H1 (cell line): ENCODE data around the gene POLD4. TPM values are rescaled to one million over a fixed set of nuclear protein-coding genes. Genes with fewer than 3 reads are reported as not detected.

Source experiments
- CTCF ChIA-PET: fragments of 300-600 bp; sonication (Branson Sonifier 250); formaldehyde crosslinking; loops from one replicate; lab custom pipeline; 2021; ENCODE audit not compliant: partially characterized antibody; lab: Charles Lee
- POLR2A ChIA-PET: fragments of 300-600 bp; sonication (Branson Sonifier 250); formaldehyde crosslinking; loops from one replicate; lab custom pipeline; 2021; ENCODE audit warnings: inconsistent platforms; ENCODE audit not compliant: partially characterized antibody; lab: Charles Lee
- DNase-seq, 2 experiments: peaks; one replicate each; pipeline versions ENCODE4 v3.0.0 to v3.0.0-alpha.2; 2010 to 2022; ENCODE audit warnings: low spot score in 2 of 2, low read depth in 1 of 2, mixed read lengths in 1 of 2
- FAIRE-seq: peaks from 2 replicates; lab custom pipeline; 2011; peaks lifted over from hg19 to GRCh38; lab: Jason Lieb, UNC
- H2AFZ ChIP-seq: 2 replicates; pipeline ENCODE4 v1.8.1; 2012; ENCODE audit warnings: low read length, inconsistent platforms
- H2AK5ac ChIP-seq: 2 replicates; pipeline ENCODE4 v1.6.1; 2013; ENCODE audit warnings: low read depth, low read length
- H2BK120ac ChIP-seq: replicated peaks from 2 replicates; pipeline ENCODE3; 2013; ENCODE audit warnings: low read depth, low read length, inconsistent platforms
- H2BK12ac ChIP-seq: 2 replicates; pipeline ENCODE4 v1.6.1; 2013; ENCODE audit warnings: low read depth, low read length
- H2BK15ac ChIP-seq: 2 replicates; pipeline ENCODE4 v1.6.1; 2013; ENCODE audit warnings: low read length
- H2BK20ac ChIP-seq: 2 replicates; pipeline ENCODE4 v1.6.1; 2013; ENCODE audit warnings: low read length
- H2BK5ac ChIP-seq: 2 replicates; pipeline ENCODE4 v1.6.1; 2013; ENCODE audit warnings: low read depth, low read length
- H3K14ac ChIP-seq: 2 replicates; pipeline ENCODE4 v1.6.1; 2013; ENCODE audit warnings: inconsistent platforms; ENCODE audit not compliant: insufficient read length
- H3K18ac ChIP-seq: 2 replicates; pipeline ENCODE4 v1.6.1; 2013; ENCODE audit warnings: low read length; ENCODE audit errors: extremely low read depth
- H3K23ac ChIP-seq: 2 replicates; pipeline ENCODE4 v1.6.1; 2013; ENCODE audit warnings: inconsistent platforms; ENCODE audit not compliant: insufficient read length
- H3K23me2 ChIP-seq: 2 replicates; pipeline ENCODE4 v1.6.1; 2013; ENCODE audit warnings: low read depth, low read length
- H3K27ac ChIP-seq: 2 replicates; pipeline ENCODE4 v1.6.1; 2011; ENCODE audit warnings: low read depth, low read length, inconsistent platforms
- H3K27me3 ChIP-seq, 4 experiments: replicated peaks in 1 of 4; 1 replicate in 1 of 4; 2 replicates in 3 of 4; pipeline versions ENCODE4 v1.6.1 to v1.8.1; 2011 to 2013; ENCODE audit warnings: low read length in 3 of 4, mild to moderate bottlenecking in 3 of 4, inconsistent platforms in 2 of 4, mixed read lengths in 2 of 4, moderate library complexity in 1 of 4; ENCODE audit not compliant: control insufficient read depth in 3 of 4, insufficient read depth in 3 of 4; ENCODE audit errors: extremely low read depth in 1 of 4
- H3K36me3 ChIP-seq, 4 experiments: 2 replicates each; pipeline versions ENCODE4 v1.6.1 to v1.8.1; 2011 to 2013; ENCODE audit warnings: mild to moderate bottlenecking in 4 of 4, low read length in 3 of 4, moderate library complexity in 2 of 4, control low read depth in 1 of 4, inconsistent platforms in 1 of 4; ENCODE audit not compliant: insufficient read depth in 4 of 4, control insufficient read depth in 2 of 4
- H3K4ac ChIP-seq: replicated peaks from 2 replicates; pipeline ENCODE3; 2013; ENCODE audit warnings: low read length, low read depth, mixed read lengths, inconsistent platforms; ENCODE audit not compliant: insufficient read length
- H3K4me1 ChIP-seq, 4 experiments: replicated peaks in 1 of 4; 1 replicate in 1 of 4; 2 replicates in 3 of 4; pipeline versions ENCODE4 v1.6.1 to v1.8.1; 2011 to 2013; ENCODE audit warnings: low read length in 3 of 4, inconsistent platforms in 2 of 4, mixed read lengths in 1 of 4; ENCODE audit not compliant: insufficient read depth in 4 of 4, control insufficient read depth in 3 of 4
- H3K4me2 ChIP-seq, 2 experiments: 2 replicates each; pipeline versions ENCODE4 v1.6.1 to v1.8.1; 2011 to 2013; ENCODE audit warnings: low read depth in 2 of 2, low read length in 2 of 2, control low read depth in 1 of 2, inconsistent platforms in 1 of 2, mild to moderate bottlenecking in 1 of 2; ENCODE audit not compliant: insufficient read depth in 1 of 2
- H3K4me3 ChIP-seq, 4 experiments: fragments of 200-600, 300-600 bp in 1 of 4; sonication (generic), shearing (Covaris generic), sonication (Bioruptor Twin) in 1 of 4; 2 replicates each; pipeline versions ENCODE4 v1.5.1 to v1.8.1; 2011 to 2016; ENCODE audit warnings: low read length in 4 of 4, low read depth in 3 of 4, control low read depth in 2 of 4, inconsistent platforms in 2 of 4, mild to moderate bottlenecking in 2 of 4, mixed read lengths in 1 of 4, moderate library complexity in 1 of 4; ENCODE audit not compliant: insufficient read depth in 2 of 4; ENCODE audit errors: extremely low read depth in 1 of 4
- H3K56ac ChIP-seq: replicated peaks from 2 replicates; pipeline ENCODE3; 2013; ENCODE audit warnings: low read depth, mild to moderate bottlenecking, mixed read lengths, low read length, inconsistent platforms; ENCODE audit not compliant: insufficient read length
- H3K79me1 ChIP-seq: 2 replicates; pipeline ENCODE4 v1.6.1; 2013; ENCODE audit warnings: low read depth, low read length, control low read depth
- H3K79me2 ChIP-seq, 2 experiments: 2 replicates each; pipeline versions ENCODE4 v1.6.1 to v1.8.1; 2012 to 2013; ENCODE audit warnings: low read length in 2 of 2, mild to moderate bottlenecking in 2 of 2, inconsistent platforms in 1 of 2; ENCODE audit not compliant: insufficient read depth in 2 of 2, control insufficient read depth in 1 of 2
- H3K9ac ChIP-seq, 4 experiments: replicated peaks in 1 of 4; 1 replicate in 1 of 4; 2 replicates in 3 of 4; pipeline versions ENCODE4 v1.6.1 to v1.8.1; 2011 to 2013; ENCODE audit warnings: low read depth in 3 of 4, low read length in 3 of 4, control low read depth in 2 of 4, mild to moderate bottlenecking in 2 of 4, moderate library complexity in 2 of 4, inconsistent platforms in 1 of 4; ENCODE audit errors: extremely low read depth in 1 of 4
- H3K9me3 ChIP-seq, 2 experiments: 2 replicates each; pipeline versions ENCODE4 v1.6.1 to v1.8.1; 2012 to 2013; ENCODE audit warnings: mild to moderate bottlenecking in 2 of 2, moderate library complexity in 2 of 2, control low read depth in 1 of 2, inconsistent platforms in 1 of 2, low read depth in 1 of 2, low read length in 1 of 2, mixed read lengths in 1 of 2; ENCODE audit not compliant: insufficient read depth in 2 of 2
- H4K20me1 ChIP-seq, 2 experiments: replicated peaks in 1 of 2; 2 replicates each; pipeline versions ENCODE3 to v1.8.1; 2011 to 2013; ENCODE audit warnings: inconsistent platforms in 2 of 2, low read length in 2 of 2, mild to moderate bottlenecking in 1 of 2; ENCODE audit not compliant: insufficient read depth in 2 of 2, control insufficient read depth in 1 of 2
- H4K5ac ChIP-seq: 2 replicates; pipeline ENCODE4 v1.6.1; 2013; ENCODE audit warnings: low read length, low read depth, mixed read lengths, inconsistent platforms; ENCODE audit not compliant: insufficient read length
- H4K8ac ChIP-seq: 2 replicates; pipeline ENCODE4 v1.8.0; 2013; ENCODE audit warnings: mild to moderate bottlenecking, moderate library complexity, low read length, inconsistent platforms; ENCODE audit not compliant: insufficient read depth; ENCODE audit errors: extremely low read depth
- H4K91ac ChIP-seq: replicated peaks from 2 replicates; pipeline ENCODE3; 2013; ENCODE audit warnings: low read length, mixed read lengths, inconsistent platforms; ENCODE audit not compliant: insufficient read length
- BCL11A ChIP-seq, 2 experiments: IDR thresholded peaks; one replicate each; pipeline ENCODE4 v1.6.1; 2011; ENCODE audit warnings: low read depth in 2 of 2, low read length in 2 of 2, mild to moderate bottlenecking in 2 of 2
- CBX8 ChIP-seq: fragments of 300-800, 300-1000 bp; sonication (generic); IDR thresholded peaks from 2 replicates; pipeline ENCODE4 v1.7.1; 2016; ENCODE audit warnings: low read depth, low read length, borderline replicate concordance
- EGR1 ChIP-seq: IDR thresholded peaks from 2 replicates; pipeline ENCODE4 v1.6.1; 2011; ENCODE audit warnings: low read depth, low read length, borderline replicate concordance
- KDM1A ChIP-seq: fragments of 200-600, 300-600 bp; sonication (generic); IDR thresholded peaks from 2 replicates; pipeline ENCODE4 v1.7.1; 2016; ENCODE audit warnings: mild to moderate bottlenecking, low read length, borderline replicate concordance
- MAFK ChIP-seq: IDR thresholded peaks from 2 replicates; pipeline ENCODE4 v1.6.1; 2012; ENCODE audit warnings: low read depth, mild to moderate bottlenecking, improper control_type of control experiment, low read length
- NRF1 ChIP-seq: IDR thresholded peaks from 2 replicates; pipeline ENCODE4 v1.6.1; 2011; ENCODE audit warnings: mild to moderate bottlenecking, low read depth, low read length, improper control_type of control experiment
- POLR2AphosphoS5 ChIP-seq: IDR thresholded peaks from 2 replicates; pipeline ENCODE4 v1.6.1; 2011; ENCODE audit warnings: low read depth, low read length
- POU5F1 ChIP-seq: IDR thresholded peaks from 2 replicates; pipeline ENCODE4 v1.6.1; 2011; ENCODE audit warnings: low read depth, mild to moderate bottlenecking, low read length, moderate library complexity
- SP2 ChIP-seq: IDR thresholded peaks from 2 replicates; pipeline ENCODE4 v1.6.1; 2012; ENCODE audit warnings: mild to moderate bottlenecking, low read length, inconsistent platforms
- TEAD4 ChIP-seq: IDR thresholded peaks from 2 replicates; pipeline ENCODE4 v1.6.1; 2012; ENCODE audit warnings: low read depth, low read length, inconsistent platforms, mixed read lengths
- WGBS, 2 experiments: shearing (Covaris generic) in 1 of 2; methylation state at CpG; one replicate each; pipeline versions ENCODE4 v1.1.6 to v1.1.7; 2013 to 2015; ENCODE audit warnings: low lambda C conversion rate in 2 of 2, mixed read lengths in 2 of 2, inconsistent platforms in 1 of 2, low coverage in 1 of 2, missing lambda C conversion rate in 1 of 2; ENCODE audit not compliant: insufficient replicate concordance in 2 of 2, insufficient coverage in 1 of 2, insufficient read length in 1 of 2; ENCODE audit errors: extremely low coverage in 1 of 2, missing lambda C conversion rate in 1 of 2; 5-methylcytosine and 5-hydroxymethylcytosine counted together
- polyA plus RNA-seq, 7 experiments: library from polyadenylated mRNA; depleted of rRNA in 3 of 7; stranded (reverse) in 5 of 7; unstranded in 2 of 7; fragments of >200 nt in 5 of 7; fragments of 200-250 nt in 2 of 7; gene quantifications; 1 replicate in 5 of 7; 2 replicates in 1 of 7; 4 replicates in 1 of 7; pipeline versions ENCODE4 v1.2.1 to v1.2.3, GENCODE V29; 2011 to 2013; ENCODE audit warnings: missing spikeins in 2 of 7, mixed read lengths in 2 of 7
- total RNA-seq: library from RNA; stranded (reverse); fragmentation: NEBNext Ultra II Directional; extraction: Animal tissue kit (Norgen Biotek cat#: 25700); gene quantifications from 2 replicates; pipeline ENCODE4 v1.2.1, GENCODE V29; 2021
- TF ChIP-seq, protein P1 (sequence below): IDR thresholded peaks from 2 replicates; pipeline ENCODE4 v1.6.1; 2012; ENCODE audit warnings: inconsistent platforms

The POLD4 gene
- total and polyA plus RNA-seq, 2 of the 8 experiments (the other 6 are each of a cell fraction or from before 2014, with no cell fraction given) = 21.2 to 46.7 TPM

DNA sequence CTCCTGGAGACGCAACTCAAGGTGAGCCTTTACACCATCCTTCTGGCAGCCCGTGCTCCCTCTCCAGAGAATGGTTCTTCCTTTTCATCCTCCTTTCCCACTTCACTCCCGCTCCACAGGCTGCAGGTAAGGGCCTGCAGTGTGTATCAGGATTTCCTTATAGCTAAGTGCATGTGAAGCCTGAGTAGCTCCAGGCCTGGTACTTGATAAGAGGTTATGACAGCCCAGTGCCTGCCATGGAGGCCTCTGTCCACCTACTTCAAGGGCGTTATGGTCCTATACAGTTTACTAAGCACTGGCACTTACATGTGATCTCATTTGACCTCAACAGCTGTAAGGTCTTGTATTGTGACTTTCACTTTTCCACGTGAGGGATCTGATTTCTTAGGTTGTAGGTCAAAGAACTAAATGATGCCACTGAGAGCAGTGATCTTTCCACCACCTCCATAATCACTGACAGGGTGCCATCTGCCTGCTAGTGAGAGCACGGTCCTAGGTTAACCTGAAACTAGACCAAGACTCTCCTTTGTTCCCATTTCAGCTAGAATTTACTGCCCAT lies 32.0 kb downstream of the POLD4 start:
- H3K36me3 ChIP-seq = no peaks in the 10 kb centered on the region
- POLR2A ChIA-PET = interaction anchor here (0.7 to 1.6 kb wide), 4 partner anchors 13 to 70 kb away, joined by 3 to 4 read pairs (median 4); partner anchors contain the start of gene POLD4
- no peaks in the 10 kb centered on the region for H3K79me1 ChIP-seq
- no peak overlapping the region for H4K5ac ChIP-seq
- H2BK20ac ChIP-seq = no peak overlapping the region
- H2BK15ac ChIP-seq = no peak overlapping the region
- no peak for TF ChIP-seq POU5F1
- no peak for TF ChIP-seq KDM1A
- no peak for TF ChIP-seq SP2
- no peak for TF ChIP-seq TEAD4
- TF ChIP-seq, protein P1, sequence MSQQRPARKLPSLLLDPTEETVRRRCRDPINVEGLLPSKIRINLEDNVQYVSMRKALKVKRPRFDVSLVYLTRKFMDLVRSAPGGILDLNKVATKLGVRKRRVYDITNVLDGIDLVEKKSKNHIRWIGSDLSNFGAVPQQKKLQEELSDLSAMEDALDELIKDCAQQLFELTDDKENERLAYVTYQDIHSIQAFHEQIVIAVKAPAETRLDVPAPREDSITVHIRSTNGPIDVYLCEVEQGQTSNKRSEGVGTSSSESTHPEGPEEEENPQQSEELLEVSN = no peak
- no peak for TF ChIP-seq CBX8
- TF ChIP-seq NRF1 = no peak
- TF ChIP-seq BCL11A (IDR thresholded peaks at IDR 0.05; ENCODE audit: low read depth in 2 of 2, low read length in 2 of 2) = no peak
- no peak for TF ChIP-seq EGR1
- no peak for TF ChIP-seq POLR2AphosphoS5
- TF ChIP-seq MAFK = no peak
- no peak overlapping the region for H3K14ac ChIP-seq
- DNase-seq (no peak), FAIRE-seq (no peak)
- no peak overlapping the region for H4K8ac ChIP-seq
- H4K91ac ChIP-seq = no peak overlapping the region
- no peak overlapping the region for H3K4me2 ChIP-seq
- H3K18ac ChIP-seq = no peak overlapping the region
- peaks cover 0 to 3% (median 0%) of the 10 kb centered on the region in 4 experiments; a peak in 2 of 7 replicates for H3K4me1 ChIP-seq
- H3K23ac ChIP-seq = no peak overlapping the region
- H2AFZ ChIP-seq = no peak overlapping the region
- H3K9ac ChIP-seq = no peak overlapping the region
- no peaks in the 10 kb centered on the region for H3K79me2 ChIP-seq
- H2BK12ac ChIP-seq = no peak overlapping the region
- no peak overlapping the region for H2BK120ac ChIP-seq
- peaks cover 0 to 2% of the 10 kb centered on the region in 2 experiments for H4K20me1 ChIP-seq
- H3K27me3 ChIP-seq = peaks cover 5 to 16% (median 11%) of the 10 kb centered on the region in 4 experiments; a peak in 6 of 7 replicates
- peaks cover 3% of the 10 kb centered on the region; the same call in 1 of the 2 replicates for H3K23me2 ChIP-seq
- no peak overlapping the region for H3K27ac ChIP-seq
- WGBS, 2 experiments = 74% methylated on average over 6 of the region's 6 CpGs; no CpG with 5 or more reads in 1 of the 2 experiments
- no peaks in the 10 kb centered on the region for H3K9me3 ChIP-seq
- H2BK5ac ChIP-seq = no peak overlapping the region
- H3K4me3 ChIP-seq = no peak overlapping the region
- CTCF ChIA-PET = interaction anchor here (0.7 to 11.4 kb wide), 8 partner anchors 18 to 215 kb away, joined by 3 to 186 read pairs (median 21); partner anchors contain the start of genes GRK2 and POLD4
- H2AK5ac ChIP-seq = no peak overlapping the region
- no peak overlapping the region for H3K4ac ChIP-seq
- H3K56ac ChIP-seq = no peak overlapping the region
